ENCODE measurements around the gene ADAM12.

GRCh38 chr10:126432507-126432906, 44.2 kb upstream of the ADAM12 start:
- TF ChIP-seq, protein P1, sequence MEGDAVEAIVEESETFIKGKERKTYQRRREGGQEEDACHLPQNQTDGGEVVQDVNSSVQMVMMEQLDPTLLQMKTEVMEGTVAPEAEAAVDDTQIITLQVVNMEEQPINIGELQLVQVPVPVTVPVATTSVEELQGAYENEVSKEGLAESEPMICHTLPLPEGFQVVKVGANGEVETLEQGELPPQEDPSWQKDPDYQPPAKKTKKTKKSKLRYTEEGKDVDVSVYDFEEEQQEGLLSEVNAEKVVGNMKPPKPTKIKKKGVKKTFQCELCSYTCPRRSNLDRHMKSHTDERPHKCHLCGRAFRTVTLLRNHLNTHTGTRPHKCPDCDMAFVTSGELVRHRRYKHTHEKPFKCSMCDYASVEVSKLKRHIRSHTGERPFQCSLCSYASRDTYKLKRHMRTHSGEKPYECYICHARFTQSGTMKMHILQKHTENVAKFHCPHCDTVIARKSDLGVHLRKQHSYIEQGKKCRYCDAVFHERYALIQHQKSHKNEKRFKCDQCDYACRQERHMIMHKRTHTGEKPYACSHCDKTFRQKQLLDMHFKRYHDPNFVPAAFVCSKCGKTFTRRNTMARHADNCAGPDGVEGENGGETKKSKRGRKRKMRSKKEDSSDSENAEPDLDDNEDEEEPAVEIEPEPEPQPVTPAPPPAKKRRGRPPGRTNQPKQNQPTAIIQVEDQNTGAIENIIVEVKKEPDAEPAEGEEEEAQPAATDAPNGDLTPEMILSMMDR (IDR thresholded peaks at IDR 0.05), result no peak
- TF ChIP-seq POLR2A (IDR thresholded peaks at IDR 0.05) (no peak), POLR2AphosphoS5 (IDR thresholded peaks at IDR 0.05) (no peak)

Measured in prostate gland (tissue), 2 donors.